Osteocyte (in vitro differentiated cells): ENCODE measurements around the gene GFPT1. TPM values are rescaled to one million over a fixed set of nuclear protein-coding genes. Genes with fewer than 3 reads are reported as not detected.
A peak's percentile ranks its signal among the peaks of the same experiment; 100 is the strongest.

ENCODE experiments used
- DNase-seq: peaks from one replicate; pipeline ENCODE4 v3.0.0; 2021; ENCODE audit warnings: mixed read lengths; ENCODE audit not compliant: unreplicated experiment; ENCODE audit errors: extremely low spot score
- H3K27ac Mint-ChIP-seq: one replicate; pipeline ENCODE4 v1.8.0; 2021; ENCODE audit warnings: mild to moderate bottlenecking, mixed read lengths; ENCODE audit not compliant: unreplicated experiment
- H3K27me3 Mint-ChIP-seq: one replicate; pipeline ENCODE4 v1.8.0; 2021; ENCODE audit warnings: mixed read lengths; ENCODE audit not compliant: unreplicated experiment
- H3K36me3 Mint-ChIP-seq: one replicate; pipeline ENCODE4 v1.8.0; 2021; ENCODE audit warnings: mixed read lengths; ENCODE audit not compliant: unreplicated experiment
- H3K4me1 Mint-ChIP-seq: one replicate; pipeline ENCODE4 v1.8.0; 2021; ENCODE audit warnings: mixed read lengths; ENCODE audit not compliant: unreplicated experiment
- H3K4me3 Mint-ChIP-seq: one replicate; pipeline ENCODE4 v1.8.0; 2021; ENCODE audit warnings: mild to moderate bottlenecking, moderate library complexity, mixed read lengths; ENCODE audit not compliant: unreplicated experiment
- H3K9me3 Mint-ChIP-seq: one replicate; pipeline ENCODE4 v1.8.0; 2021; ENCODE audit warnings: mixed read lengths; ENCODE audit not compliant: unreplicated experiment
- total RNA-seq: library from RNA; stranded (reverse); gene quantifications from 2 replicates; pipeline ENCODE4 v1.2.1, GENCODE V29; 2021
- TF ChIP-seq, protein P1 (sequence below): fragments of 200-600 bp; sonication (generic); IDR thresholded peaks from 2 replicates; pipeline ENCODE4 v1.5.0; 2021; ENCODE audit warnings: antibody characterized with exemption, mild to moderate bottlenecking, moderate library complexity

The GFPT1 gene
- total RNA-seq, 1 donor from 2014 or later: 48.3 TPM

DNA sequence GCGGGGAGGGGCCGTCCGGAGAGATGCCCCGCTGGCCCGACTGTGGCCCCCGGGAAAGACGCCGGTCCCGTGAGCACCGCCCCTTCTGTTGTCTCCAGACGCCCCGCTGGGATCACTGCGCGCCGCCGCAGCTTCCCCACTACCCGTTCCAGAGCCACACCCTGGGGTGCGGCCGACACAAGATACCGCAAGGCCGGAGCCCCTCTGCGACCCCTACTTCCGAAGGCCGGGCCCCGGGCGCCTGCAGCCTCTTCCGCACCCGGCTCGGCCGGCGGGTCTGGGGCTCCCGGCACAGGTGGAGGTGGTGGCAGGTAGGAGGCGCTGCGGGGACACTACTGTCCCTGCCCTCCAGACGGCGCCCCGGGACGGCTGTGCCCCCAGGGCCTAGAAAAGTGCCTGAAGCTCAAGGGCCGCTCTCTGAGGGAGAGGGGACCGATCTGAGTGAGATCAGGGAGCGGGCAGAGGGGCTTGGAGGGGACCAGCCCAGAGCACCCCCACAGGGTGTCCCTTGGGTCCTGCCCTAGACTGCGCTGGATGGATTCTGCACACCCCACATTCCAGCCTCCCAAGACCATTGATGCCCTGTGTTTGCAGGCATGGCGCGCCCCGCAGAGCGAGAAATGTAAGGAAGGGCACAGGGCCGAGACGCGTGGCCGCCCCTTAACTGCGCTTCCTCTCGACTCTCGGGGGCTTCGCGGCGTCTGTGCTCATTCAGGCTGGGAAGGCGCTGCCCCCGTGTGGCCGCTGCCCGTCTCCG, 80.0 kb downstream of the GFPT1 start:
- TF ChIP-seq, protein P1, sequence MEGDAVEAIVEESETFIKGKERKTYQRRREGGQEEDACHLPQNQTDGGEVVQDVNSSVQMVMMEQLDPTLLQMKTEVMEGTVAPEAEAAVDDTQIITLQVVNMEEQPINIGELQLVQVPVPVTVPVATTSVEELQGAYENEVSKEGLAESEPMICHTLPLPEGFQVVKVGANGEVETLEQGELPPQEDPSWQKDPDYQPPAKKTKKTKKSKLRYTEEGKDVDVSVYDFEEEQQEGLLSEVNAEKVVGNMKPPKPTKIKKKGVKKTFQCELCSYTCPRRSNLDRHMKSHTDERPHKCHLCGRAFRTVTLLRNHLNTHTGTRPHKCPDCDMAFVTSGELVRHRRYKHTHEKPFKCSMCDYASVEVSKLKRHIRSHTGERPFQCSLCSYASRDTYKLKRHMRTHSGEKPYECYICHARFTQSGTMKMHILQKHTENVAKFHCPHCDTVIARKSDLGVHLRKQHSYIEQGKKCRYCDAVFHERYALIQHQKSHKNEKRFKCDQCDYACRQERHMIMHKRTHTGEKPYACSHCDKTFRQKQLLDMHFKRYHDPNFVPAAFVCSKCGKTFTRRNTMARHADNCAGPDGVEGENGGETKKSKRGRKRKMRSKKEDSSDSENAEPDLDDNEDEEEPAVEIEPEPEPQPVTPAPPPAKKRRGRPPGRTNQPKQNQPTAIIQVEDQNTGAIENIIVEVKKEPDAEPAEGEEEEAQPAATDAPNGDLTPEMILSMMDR: peak; percentile 87
- H3K4me3 Mint-ChIP-seq: peak overlapping the region; percentile 76
- H3K9me3 Mint-ChIP-seq: no peaks in the 10 kb centered on the region
- peak; percentile 94 for DNase-seq
- peaks cover 36% of the 10 kb centered on the region for H3K4me1 Mint-ChIP-seq
- no peaks in the 10 kb centered on the region for H3K36me3 Mint-ChIP-seq
- no peaks in the 10 kb centered on the region for H3K27me3 Mint-ChIP-seq
- no peak overlapping the region for H3K27ac Mint-ChIP-seq

DNA sequence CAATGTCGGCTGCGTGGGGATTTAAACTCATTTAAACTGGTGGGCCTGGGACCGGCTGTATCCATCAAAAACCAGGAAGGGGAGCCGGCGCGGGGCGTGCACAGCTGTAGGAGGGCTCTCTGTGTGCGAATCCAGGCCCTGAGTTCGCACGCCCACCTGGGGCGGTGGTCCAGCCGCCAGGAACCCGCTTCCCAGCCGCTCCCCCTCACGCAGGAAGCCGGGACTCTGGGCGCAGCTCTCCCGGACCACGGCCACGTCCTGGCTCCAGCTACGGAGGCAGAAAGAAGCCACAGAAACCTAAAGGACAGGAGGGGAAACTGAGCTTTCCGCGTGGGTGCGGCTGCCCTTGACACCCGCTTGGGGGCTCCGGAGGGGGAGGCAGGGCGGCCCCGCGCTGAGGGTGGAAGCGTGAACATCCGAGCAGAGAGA, 80.6 kb downstream of the GFPT1 start:
- Mint-ChIP-seq H3K36me3 (no peaks in the 10 kb centered on the region), H3K27ac (peak overlapping the region; percentile 55), H3K4me1 (peaks cover 36% of the 10 kb centered on the region), H3K27me3 (no peaks in the 10 kb centered on the region), H3K4me3 (peak overlapping the region; percentile 76), H3K9me3 (no peaks in the 10 kb centered on the region)
- DNase-seq: no peak
- TF ChIP-seq, protein P1: no peak

DNA sequence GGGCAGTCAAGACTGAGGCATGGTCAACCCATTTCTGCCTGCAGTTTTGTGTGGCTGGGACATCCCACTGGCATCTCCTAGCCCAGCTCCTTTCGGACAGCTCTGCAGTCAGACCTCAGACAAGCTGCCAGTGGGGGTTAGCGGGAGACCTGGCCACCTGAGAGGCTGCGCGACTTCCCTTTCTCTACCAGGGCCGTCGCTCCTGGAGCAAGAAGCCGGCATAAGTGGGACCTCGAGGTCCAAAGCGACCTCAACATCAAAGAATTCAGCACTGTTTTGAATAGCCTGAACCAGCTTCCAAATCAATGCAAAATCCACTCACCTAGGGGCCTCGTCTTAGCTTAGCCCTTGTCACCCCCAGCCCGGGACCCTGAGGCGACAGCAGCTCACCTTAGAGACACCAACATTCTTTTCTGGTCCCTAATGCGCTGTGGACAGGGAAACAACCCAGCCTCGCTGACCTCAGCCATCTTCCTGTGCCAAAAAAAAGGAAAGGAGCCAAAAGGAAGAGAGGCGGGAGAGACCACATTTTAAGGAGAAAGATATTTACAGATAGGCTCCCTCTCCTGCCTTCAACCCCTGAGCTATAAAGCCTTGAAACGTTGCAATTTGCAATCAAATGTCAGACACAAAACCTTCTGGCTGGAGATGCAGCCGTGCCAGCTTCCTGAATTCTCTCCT, 81.2 kb downstream of the GFPT1 start:
- Mint-ChIP-seq H3K36me3 (no peaks in the 10 kb centered on the region), H3K4me1 (peaks cover 35% of the 10 kb centered on the region), H3K4me3 (peak overlapping the region; percentile 76), H3K27me3 (no peaks in the 10 kb centered on the region), H3K27ac (peak overlapping the region; percentile 55), H3K9me3 (no peaks in the 10 kb centered on the region)
- TF ChIP-seq, protein P1: no peak
- no peak for DNase-seq

DNA sequence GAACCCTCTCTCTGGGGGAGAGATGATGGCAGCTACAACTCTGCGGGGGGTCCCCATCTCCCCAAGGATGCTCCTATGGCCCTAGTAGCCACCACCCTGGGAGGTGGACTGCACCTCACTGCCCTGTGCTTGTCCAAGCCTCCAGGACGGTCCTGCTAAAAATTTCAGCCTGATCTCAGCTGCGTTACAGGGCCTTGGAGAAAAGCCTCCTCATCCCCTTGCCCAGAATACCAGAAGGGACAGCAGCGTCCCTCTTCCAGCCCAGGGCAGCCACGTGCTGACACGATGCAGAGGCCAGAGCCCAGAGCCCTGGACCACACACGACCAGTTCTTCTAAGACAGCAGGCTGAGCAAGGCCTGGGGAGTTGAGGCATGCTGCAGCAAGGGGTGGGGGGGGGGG, 81.9 kb downstream of the GFPT1 start:
- H3K27me3 Mint-ChIP-seq: no peaks in the 10 kb centered on the region
- no peak overlapping the region for H3K4me3 Mint-ChIP-seq
- no peaks in the 10 kb centered on the region for H3K9me3 Mint-ChIP-seq

DNA sequence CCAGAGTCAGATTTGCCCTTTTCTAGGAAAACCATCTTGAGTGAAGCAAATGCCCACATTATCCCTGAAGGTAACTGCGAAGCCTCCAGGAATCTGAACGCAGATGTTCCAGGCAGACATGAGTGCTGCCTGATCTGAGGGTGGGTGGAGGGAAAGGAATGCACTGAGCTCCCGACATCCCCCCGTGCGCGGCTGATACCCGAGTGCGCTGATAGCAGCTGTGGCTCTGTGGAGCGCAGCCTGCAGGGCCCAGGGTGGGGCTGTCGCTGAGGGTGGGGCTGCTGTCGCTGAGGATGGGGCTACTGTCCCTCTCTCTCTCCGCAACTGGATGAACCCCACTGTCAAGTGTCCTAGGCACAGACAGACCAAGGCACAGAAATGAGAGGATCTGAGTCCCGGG, 82.4 kb downstream of the GFPT1 start:
- Mint-ChIP-seq H3K9me3 (no peaks in the 10 kb centered on the region), H3K27ac (no peak overlapping the region), H3K4me3 (no peak overlapping the region), H3K36me3 (no peaks in the 10 kb centered on the region), H3K4me1 (peaks cover 23% of the 10 kb centered on the region), H3K27me3 (no peaks in the 10 kb centered on the region)
- TF ChIP-seq, protein P1: no peak
- no peak for DNase-seq

More for the DNA sequence above, 81.9 kb downstream of the GFPT1 start:
- no peak for DNase-seq
- H3K27ac Mint-ChIP-seq: no peak overlapping the region
- H3K36me3 Mint-ChIP-seq: no peaks in the 10 kb centered on the region
- TF ChIP-seq, protein P1: no peak
- H3K4me1 Mint-ChIP-seq: peaks cover 28% of the 10 kb centered on the region
